GM19467 (cell line): ENCODE measurements around the gene NEUROG3.
"Not testable (repeated sequence)": the region's sequence is repeated elsewhere in the genome, so short reads cannot be mapped to it uniquely, and the experiment has no call there.

Experiments used
- ATAC-seq: cut with Tn5 transposase; IDR thresholded peaks from one replicate; pipeline ENCODE4 v1.9.1; 2021; ENCODE audit warnings: mild to moderate bottlenecking, moderate library complexity; ENCODE audit not compliant: unreplicated experiment

Gene NEUROG3

DNA sequence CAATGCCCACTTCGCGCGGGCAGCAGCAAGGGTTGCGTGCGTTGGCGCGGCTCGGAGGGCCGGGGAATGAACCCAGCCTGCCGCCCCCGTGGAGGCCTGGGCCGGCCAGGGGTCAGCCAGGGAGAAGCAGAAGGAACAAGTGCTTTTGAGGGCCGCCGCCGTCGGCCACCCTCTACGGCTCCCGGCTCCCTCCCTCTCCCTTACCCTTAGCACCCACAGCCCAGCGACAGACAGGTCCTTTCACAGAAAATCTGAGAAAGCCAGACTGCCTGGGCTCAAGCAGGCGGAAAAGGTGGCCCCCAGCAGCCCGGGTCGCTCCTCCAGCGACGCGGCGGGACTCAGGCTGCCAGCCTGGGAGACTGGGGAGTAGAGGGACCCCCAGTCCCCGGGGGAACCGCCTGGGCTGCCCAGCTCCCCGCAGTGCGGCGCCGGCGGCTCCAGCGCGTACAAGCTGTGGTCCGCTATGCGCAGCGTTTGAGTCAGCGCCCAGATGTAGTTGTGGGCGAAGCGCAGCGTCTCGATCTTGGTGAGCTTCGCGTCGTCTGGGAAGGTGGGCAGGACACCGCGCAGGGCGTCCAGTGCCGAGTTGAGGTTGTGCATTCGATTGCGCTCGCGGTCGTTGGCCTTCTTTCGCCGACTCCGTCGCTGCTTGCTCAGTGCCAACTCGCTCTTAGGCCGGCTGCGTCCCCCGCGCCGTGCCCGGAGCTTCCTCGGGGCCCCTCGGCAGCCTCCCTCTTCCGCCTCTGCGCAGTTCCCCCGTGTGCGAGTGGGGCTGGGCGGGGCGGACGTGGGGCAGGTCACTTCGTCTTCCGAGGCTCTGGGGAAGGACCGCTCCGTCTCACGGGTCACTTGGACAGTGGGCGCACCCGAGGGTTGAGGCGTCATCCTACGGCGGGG lies 815 bp downstream of the NEUROG3 start:
- ATAC-seq: no peak

DNA sequence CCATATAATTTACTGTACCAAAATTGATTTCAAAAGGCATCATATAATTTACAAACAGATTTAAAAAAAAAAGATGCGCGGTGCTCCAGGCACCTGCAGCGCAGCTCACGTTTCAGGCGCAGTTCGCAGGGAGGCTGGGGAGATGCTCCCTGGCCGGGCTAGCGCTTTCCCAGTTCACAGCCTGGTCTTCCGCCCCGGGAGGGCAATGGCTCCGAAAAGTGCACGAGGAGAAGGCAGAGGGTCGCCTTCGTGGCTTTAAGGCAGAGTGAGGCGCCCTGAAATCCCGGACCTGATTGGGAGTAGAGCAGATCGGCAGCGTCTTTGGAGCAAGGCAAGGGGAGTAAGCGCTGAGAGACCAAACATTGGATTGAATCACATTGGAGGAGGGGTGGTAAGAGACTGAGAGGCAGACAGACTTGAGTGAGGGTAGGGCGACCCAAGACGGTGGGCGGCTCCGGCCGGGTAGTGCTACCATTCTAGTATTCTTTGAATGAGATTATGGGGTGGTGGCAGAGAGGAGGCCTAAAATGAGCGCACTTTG lies 1.5 kb downstream of the NEUROG3 start:
- no peak for ATAC-seq

DNA sequence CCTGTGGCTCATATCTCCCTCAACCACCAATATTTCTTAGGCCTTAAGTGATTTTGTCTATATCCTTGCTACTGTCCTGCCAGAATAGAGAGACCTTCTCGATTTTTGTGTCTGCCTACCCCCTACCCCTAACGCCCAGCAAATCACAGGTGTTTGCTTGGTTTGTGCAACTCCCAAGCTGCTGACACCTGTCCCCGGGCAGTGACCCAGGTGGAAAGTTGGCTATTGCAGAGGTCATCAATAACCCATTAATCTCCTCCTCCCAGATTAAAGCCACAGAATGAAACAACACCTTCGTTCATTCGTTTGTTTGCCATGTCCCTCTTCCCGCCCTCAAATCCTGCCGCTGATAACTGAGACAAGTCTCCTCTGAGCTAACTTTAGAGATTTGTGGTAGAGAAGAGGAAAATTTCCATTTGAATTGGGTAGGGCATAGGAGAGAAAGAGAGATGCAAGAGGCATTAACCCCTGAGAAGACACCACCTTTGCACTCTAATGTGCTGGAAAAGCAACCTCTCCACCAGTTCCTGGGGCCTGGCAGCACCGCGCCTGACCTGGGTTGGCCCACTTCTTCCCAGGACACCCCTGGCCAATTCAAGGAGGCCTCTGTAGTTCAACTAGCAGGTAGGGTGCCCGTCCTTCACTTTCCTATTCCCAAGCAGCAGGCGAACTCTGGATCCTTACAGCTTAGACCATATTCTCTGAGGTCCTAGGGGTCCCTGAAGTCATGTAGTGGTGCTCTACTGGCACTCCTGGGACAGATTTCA lies 3.0 kb downstream of the NEUROG3 start:
- ATAC-seq: no peak

DNA sequence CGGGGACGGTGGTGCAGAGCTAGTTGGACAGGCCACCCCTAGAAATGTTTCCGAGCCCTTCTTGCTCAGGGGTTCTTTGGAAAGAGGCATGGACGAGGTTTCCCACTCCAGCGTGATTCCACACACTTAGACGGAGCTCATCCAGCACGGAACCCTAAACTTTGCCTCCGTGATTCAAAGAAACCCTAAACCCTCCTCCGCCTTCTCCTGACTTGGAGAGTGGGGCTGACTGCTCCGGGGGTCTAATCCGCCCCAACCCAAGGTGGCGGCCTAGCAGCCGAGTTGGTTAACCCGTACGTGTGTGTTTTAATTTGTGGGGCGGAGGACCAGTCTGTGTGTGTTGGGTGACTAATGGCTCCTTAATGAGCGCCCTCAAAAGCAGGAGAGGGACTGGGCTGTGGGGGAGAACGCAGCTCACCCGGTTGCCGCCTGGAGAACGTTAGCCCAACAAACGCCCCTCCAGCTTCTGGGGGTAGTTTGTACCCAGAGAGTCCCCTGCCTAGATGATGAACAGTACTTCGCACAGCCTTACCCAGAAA lies 3.8 kb downstream of the NEUROG3 start:
- no peak for ATAC-seq

DNA sequence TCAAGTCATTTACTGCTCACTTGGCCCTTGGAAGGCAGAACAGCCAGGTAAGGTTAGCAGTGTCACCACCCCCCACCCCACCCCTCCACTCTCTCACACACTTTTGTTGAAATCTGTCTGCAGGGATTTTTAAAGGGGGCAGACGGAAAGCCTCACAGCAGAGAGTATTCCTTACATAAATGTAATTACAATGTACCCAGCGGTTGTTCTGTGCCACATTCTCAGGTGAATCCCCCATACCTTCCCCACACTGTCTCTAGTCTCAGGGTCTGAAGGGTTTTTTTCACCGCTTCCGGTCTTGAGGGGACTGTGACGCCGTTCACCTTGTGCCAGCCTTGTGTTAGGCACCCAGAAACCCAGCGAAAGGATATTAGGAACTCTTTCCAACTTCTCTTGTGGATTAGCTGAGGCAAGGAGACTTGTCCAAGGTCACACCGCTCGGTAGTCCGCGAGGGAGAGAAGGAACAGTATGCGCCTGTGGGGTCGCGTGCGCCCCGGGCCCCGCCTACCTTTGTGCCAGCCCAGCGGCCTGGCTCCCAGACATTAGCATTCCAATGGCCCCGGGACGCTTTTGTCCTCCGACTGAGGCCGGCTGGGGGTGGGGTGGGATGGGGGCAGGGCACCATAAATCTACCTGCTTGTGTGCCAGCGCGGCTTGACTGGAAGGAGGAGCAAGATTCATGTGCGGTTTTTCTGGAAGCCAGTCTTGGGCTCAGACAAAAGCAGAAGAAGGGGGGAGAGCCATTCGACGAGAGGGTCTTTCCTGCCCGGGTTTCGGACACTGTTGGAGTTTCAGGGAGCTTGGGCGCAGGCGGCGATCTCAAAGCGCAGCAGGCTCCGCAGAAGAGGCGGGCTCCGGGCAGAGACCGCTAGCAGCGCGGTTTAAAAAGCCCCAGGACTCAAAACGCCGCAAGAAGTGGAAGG lies 4.5 kb downstream of the NEUROG3 start:
- ATAC-seq: no peak

DNA sequence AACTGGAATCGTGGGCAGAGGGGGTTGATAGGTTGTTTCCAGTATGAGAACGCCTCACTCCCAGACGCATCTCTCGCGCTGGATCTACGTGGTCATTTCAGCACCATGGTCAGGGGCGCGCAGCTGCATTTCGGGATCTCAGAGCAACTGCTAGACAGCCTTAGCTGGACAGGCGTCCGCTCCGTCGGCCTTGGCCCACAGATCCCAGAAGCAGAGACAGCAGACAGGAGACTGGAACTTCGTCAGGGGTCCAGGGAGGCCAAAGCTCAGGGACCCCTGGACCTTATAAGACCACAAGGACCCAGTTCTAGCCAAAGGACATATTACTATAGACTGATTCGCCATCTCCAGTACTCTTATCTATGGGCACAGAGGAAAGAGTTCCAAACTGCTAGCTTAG lies 5.3 kb downstream of the NEUROG3 start:
- ATAC-seq: no peak

DNA sequence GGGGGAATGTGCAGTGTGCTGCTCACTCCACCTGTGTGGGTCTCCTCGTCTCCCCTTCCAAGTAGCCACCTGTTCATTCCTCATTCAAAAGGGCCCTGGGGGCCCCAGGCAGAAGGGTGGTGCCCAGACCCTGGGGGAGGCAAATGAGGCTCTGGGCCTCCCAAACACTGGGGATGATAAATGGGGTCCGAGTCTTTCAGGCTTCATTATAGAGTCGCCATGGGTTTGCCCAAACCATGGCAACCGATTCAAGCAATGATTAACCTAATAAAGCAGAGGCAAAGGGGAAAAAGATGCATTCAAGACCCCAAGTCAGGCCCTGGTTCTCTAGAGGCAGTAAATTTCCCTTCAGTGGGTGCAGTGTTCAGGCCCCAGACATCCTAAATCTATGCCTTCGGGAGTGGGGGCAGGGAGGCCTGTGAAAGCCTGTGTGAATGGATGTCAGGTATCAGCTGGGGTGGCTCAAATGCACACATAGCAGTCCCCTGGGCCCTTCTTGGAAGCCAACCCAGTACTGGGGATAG lies 10.4 kb downstream of the NEUROG3 start:
- no peak for ATAC-seq

DNA sequence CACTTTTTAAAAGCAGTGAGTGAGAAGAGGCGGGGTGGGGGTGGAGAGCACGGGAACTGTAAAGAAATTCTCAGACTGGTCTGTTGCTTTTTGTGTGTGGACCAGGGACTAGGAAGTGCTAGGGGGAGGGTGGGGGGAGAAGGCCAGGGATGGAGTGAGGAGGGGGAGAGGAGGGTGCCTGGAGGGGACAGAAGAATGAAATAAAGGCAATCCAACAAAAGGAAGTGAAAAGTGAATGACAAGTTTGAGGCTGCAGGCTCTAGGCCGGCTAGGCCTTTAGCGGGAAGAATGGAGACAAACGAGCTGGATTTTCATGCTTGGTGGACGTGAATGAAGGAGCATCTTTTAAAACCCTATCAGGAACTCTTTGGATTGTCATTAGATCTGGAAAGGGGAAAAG lies 13.7 kb downstream of the NEUROG3 start:
- no peak for ATAC-seq

DNA sequence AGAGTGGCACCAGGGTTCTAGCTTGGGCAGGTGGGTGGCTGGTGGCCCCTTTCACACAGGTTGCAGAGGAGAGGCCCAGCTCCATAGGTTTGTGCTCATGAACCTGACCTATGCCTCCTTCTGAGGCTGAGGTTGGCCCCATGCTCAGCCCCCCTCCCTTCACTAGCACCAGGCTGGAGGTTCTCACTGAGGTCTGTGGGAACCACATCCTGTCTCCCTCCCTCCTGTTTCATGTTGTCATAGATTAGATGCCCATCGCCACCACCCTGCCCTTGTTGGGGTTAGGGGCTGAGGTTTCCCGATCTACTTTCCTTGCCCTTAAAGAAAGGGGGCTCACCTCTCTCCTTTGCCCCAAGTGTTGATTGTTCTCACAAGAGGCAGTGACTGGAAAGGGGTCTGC lies 14.7 kb downstream of the NEUROG3 start:
- no peak for ATAC-seq

DNA sequence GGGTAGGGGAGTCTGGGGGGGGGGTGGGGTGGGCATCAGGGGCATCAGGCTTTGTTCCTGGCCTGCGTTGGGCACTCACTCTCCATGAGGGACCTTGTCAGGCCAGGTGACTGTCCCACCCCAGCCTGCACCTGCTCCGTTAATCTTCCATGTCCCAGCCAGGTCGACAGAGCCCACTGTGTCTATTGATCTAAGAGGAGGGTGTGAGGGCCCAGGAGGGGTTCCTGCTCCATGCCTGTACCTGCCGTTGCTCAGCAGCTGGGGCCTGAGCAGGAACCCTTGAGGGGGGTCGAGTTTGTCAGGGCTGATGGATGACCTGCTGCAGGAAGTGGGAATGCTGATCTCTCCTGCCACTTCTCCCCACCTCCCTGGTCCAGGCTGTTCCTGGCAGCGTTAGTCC lies 18.6 kb downstream of the NEUROG3 start:
- ATAC-seq: no peak

DNA sequence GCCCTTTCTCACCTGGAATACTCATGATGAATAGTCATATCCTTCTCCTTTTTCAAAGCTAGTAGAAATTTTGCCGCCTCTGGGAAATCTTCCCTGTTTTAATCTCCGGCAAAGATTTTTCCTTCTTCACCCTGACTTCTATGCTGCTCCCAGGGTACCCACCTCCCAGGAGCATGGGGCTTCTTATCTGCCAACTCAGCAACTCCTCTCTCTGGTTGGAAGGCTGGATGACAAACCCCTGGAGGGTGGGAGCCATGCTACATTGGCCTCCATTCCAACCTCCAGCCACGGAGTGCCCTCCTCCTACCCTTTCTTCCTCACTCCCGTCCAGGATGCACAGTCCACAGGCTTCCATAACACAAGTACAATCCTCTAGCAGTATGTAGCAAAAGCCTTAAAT lies 19.9 kb downstream of the NEUROG3 start:
- no peak for ATAC-seq

DNA sequence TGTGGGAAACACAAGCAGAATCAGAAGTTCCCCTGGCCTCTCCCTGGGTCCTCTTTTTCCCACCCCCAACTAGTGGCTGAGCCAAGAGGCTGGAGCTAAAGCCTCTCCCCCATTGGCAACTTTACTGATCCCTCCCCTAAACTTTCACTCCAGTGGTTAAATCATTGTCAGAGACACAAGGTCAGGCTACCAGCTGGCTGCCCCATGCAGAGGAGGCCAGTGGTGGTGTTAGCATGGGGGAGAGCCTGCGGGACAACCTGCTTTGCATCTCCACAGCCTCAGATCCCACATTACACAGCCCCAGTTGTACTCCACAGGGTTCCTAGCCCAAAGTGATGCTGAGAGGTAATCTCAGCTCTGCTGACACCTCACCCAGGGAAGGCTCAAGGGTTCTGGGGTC lies 21.0 kb downstream of the NEUROG3 start:
- ATAC-seq: no peak

DNA sequence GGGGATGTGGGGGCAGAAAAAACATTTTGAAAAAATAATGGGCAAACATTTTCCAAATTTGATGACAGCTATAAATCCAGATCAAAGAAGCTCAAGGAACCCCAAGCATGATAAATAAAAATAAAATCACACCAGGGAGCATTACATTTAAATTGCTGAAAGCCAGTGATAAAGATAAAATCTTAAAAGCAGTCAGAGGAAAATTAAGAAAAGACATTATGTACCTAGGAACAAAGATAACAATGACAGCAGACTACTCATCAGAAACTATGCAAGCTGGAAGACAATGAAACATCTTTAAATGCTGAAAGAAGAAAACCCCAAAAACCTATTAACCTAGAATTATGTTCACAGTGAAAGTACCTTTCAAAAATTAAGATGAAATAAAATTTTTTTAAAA lies 23.3 kb downstream of the NEUROG3 start:
- ATAC-seq: no peak

DNA sequence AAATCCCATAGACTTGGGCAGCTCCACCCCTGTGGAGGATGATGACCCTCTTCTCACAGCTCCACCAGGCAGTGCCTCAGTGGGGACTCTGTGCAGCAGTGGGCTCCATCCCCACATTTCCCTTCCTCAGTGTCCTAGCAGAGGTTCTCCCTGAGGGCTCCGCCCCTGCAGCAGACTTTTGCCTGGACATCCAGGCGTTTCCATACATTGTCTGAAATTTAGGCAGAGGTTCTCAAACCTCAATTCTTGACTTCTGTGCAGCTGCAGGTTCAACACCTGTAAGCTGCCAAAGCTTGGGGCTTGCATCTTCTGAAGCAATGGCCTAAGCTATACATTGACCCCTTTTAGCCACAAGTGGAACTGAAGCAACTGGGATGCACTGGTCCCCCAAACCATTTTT lies 31.8 kb downstream of the NEUROG3 start:
- no peak for ATAC-seq

DNA sequence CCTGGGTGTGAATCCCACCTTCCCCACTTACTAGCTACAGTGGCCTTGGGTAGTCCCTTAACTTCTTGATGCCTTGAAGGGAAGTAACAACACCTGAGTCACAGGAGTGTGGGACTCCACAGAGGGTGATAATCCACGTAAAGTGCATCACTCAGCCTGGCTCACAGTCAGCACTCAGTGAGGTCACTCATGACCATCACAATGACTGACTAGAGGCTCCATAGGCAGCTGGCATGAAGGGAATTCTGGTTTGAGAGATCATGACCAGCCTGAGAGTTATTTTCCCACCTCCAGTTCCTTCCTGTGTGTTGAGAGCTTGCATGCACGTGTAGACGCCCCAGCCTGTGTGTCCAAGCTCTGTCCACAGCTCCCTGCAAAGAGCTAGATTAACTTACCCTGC lies 34.8 kb downstream of the NEUROG3 start:
- ATAC-seq: no peak

DNA sequence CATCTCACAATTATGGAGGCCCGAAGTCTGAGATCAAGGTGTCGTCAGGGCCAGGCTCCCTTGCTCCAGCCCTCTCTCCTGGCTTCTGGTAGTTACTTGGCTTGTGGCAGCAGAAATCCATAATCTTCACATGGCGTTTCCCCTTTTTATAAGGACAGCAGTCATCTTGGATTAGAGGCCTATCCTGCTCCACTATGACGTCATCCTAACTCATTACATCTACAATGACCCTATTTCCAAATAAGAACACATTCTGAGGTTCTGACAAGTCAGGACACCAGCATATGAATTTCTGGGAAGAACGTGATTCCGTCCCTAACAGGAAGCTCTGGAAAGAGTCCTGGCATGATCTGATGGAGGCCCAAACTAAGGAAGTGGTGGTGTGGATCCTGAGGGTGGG lies 35.8 kb downstream of the NEUROG3 start:
- ATAC-seq: no peak

DNA sequence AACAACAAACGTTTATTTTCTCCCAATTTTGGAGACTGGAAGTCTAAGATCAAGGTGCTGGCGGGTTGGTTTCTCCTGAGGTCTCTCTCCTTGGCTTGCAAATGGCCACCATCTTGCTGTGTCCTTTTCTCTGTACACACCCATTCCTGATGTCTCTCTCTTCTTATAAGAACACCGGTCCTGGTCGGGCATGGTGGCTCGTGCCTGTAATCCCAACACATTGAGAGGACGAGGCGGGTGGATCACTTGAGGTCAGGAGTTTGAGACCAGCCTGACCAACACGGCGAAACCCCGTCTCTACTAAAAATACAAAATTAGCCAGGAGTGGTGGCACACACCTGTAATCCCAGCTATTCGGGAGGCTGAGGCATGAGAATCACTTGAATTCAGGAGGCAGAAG lies 36.7 kb downstream of the NEUROG3 start:
- not testable (repeated sequence) for ATAC-seq

DNA sequence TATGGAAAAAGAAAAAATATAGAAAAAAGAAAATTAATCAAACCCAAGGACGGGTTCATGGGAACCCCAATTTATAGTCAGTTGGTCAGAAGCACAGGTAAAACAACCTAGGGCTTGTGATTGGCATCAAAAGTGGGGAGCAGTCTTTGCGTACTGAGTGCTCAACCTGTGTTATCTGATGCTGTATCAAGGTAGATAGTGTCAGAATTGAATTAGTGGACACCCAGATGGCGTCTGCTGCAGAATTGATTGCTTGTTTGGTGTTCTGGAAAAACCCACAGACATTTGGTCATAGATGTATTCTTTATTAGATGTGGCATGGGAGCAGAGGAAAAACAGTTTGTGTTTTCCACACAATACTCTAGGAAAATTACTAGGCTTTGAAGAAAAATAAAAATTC lies 39.6 kb downstream of the NEUROG3 start:
- no peak for ATAC-seq

DNA sequence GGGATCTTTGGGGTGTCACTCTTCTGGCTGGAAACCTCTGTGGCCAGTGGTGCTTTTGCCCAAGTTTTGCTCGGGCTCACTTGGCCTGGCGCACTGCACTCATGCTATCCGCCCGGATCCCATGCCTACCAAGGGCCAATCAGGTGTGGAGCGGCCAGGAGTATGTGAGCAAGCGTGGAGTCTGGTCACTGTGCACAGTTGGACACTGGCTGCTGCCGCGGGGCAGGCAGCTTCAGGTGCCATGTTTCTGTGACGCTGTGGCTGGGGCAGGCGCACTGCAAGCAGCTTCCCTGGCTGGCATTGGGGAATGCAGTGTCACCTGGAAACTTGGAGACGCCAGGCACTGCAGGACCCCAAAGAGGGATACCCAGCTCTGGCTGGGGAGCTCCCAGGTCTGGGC lies 45.3 kb downstream of the NEUROG3 start:
- no peak for ATAC-seq
